Measurements from ENCODE around the gene FGFR2.

- TF ChIP-seq CTCF (IDR thresholded peaks at IDR 0.05) (no peak), POLR2AphosphoS5 (IDR thresholded peaks at IDR 0.05) (no peak), POLR2A (IDR thresholded peaks at IDR 0.05) (no peak)
These were observed 136.9 kb downstream of the FGFR2 start for GRCh38 chr10:121461307-121461706.
